Measurements from ENCODE around the gene NBAS.

NBAS gene

GRCh38 chr2:15119722-15120175 lies 441.4 kb downstream of the NBAS start (continued):
- TF ChIP-seq ZNF391 (tag by site-specific recombination; IDR thresholded peaks at IDR 0.05; ENCODE audit: borderline replicate concordance, low read depth): no peak
- TF ChIP-seq ZNF324 (tag by site-specific recombination; IDR thresholded peaks at IDR 0.05): no peak
- no peak for TF ChIP-seq ZSCAN23 (tag by site-specific recombination; IDR thresholded peaks at IDR 0.05)
- TF ChIP-seq ZNF23 (tag by site-specific recombination; IDR thresholded peaks at IDR 0.05; ENCODE audit: borderline replicate concordance): no peak
- no peak for TF ChIP-seq ZNF488 (tag by site-specific recombination; IDR thresholded peaks at IDR 0.05)
- TF ChIP-seq GLI4 (tag by site-specific recombination; IDR thresholded peaks at IDR 0.05): no peak
- TF ChIP-seq ZNF529 (tag by site-specific recombination; IDR thresholded peaks at IDR 0.05; ENCODE audit: insufficient replicate concordance): no peak

- Histone ChIP-seq H3K27ac (ENCODE audit: extremely low read depth, low read depth, low read length) (no peak overlapping the region), H3K4me3 (ENCODE audit: low read depth, low read length) (no peak overlapping the region), H3K9me3 (ENCODE audit: control insufficient read depth, insufficient read depth, low read depth, low read length) (no peaks in the 10 kb centered on the region), H3K36me3 (ENCODE audit: control insufficient read depth in 2 of 2, insufficient read depth in 1 of 2, low read length in 2 of 2) (no peaks in the 10 kb centered on the region), H3K4me1 (ENCODE audit: control insufficient read depth, insufficient read depth, low read length) (no peaks in the 10 kb centered on the region)
- POLR2A ChIA-PET: no interaction called here
- no peak for TF ChIP-seq ZFP69B (tag by site-specific recombination; IDR thresholded peaks at IDR 0.05)
- TF ChIP-seq TCF7L2 (IDR thresholded peaks at IDR 0.05; ENCODE audit: borderline replicate concordance, low read depth, low read length): no peak
- no peak for TF ChIP-seq ZNF677 (tag by site-specific recombination; IDR thresholded peaks at IDR 0.05)
- TF ChIP-seq ZNF529 (tag by site-specific recombination; IDR thresholded peaks at IDR 0.05; ENCODE audit: insufficient replicate concordance): no peak
- no peak for TF ChIP-seq ZNF132 (tag by site-specific recombination; IDR thresholded peaks at IDR 0.05; ENCODE audit: borderline replicate concordance)
- no peak for TF ChIP-seq ZNF239 (tag by site-specific recombination; IDR thresholded peaks at IDR 0.05)
- no peak for TF ChIP-seq ZNF398 (tag by site-specific recombination; IDR thresholded peaks at IDR 0.05)
- no peak for TF ChIP-seq ZNF423 (tag by site-specific recombination; IDR thresholded peaks at IDR 0.05)
- TF ChIP-seq ZNF394 (tag by site-specific recombination; IDR thresholded peaks at IDR 0.05; ENCODE audit: borderline replicate concordance): no peak
- TF ChIP-seq ZNF274 (IDR thresholded peaks at IDR 0.05; ENCODE audit: low read length): no peak
- no peak for TF ChIP-seq ZNF274 (tag by site-specific recombination; IDR thresholded peaks at IDR 0.05; ENCODE audit: borderline replicate concordance)
- TF ChIP-seq ZFP3 (tag by site-specific recombination; IDR thresholded peaks at IDR 0.05; ENCODE audit: low read depth): no peak
- no peak for TF ChIP-seq BCL6B (tag by site-specific recombination; IDR thresholded peaks at IDR 0.05)
- TF ChIP-seq AEBP2 (tag by site-specific recombination; IDR thresholded peaks at IDR 0.05; ENCODE audit: borderline replicate concordance): no peak
- no peak for TF ChIP-seq GFI1B (tag by site-specific recombination; IDR thresholded peaks at IDR 0.05)
- TF ChIP-seq ZNF404 (tag by site-specific recombination; IDR thresholded peaks at IDR 0.05): no peak
- TF ChIP-seq ZNF701 (tag by site-specific recombination; IDR thresholded peaks at IDR 0.05): no peak
- CTCF ChIA-PET: no interaction called here
Observed at GRCh38 chr2:15117409-15118050, 443.6 kb downstream of the NBAS start.
